Measurements from ENCODE around the gene GAREM1. TPM values are rescaled to one million over a fixed set of nuclear protein-coding genes. Genes with fewer than 3 reads are reported as not detected.

Gene GAREM1
- total and polyA plus RNA-seq, 2 donors from 2014 or later: 7.0 to 47.0 TPM

- FAIRE-seq (no peak), DNase-seq (no peak)
- Histone ChIP-seq H3K36me3 (ENCODE audit: control insufficient read depth in 2 of 3, insufficient read depth in 3 of 3, low read length in 3 of 3) (no peaks in the 10 kb centered on the region), H3K9ac (ENCODE audit: low read length in 3 of 3) (no peak overlapping the region), H3K4me3 (ENCODE audit: low read length in 3 of 3) (no peak overlapping the region), H3K9me3 (ENCODE audit: control insufficient read depth in 2 of 3, insufficient read depth in 1 of 3, low read length in 3 of 3) (no peaks in the 10 kb centered on the region), H3K27me3 (ENCODE audit: control insufficient read depth, insufficient read depth, low read length) (no peaks in the 10 kb centered on the region), H3K4me1 (ENCODE audit: control insufficient read depth in 2 of 3, insufficient read depth in 2 of 3, low read depth in 1 of 3, low read length in 3 of 3) (peaks cover 0 to 2% (median 0%) of the 10 kb centered on the region in 3 donors), H3K27ac (ENCODE audit: low read depth in 2 of 2, low read length in 2 of 2) (no peak overlapping the region)
- TF ChIP-seq CTCF (IDR thresholded peaks at IDR 0.05; ENCODE audit: borderline replicate concordance, extremely low read depth, insufficient read depth): no peak
- intact Hi-C loops (cut with DNase I): no loop called here
Measured at GRCh38 chr18:32405588-32405987, 65.1 kb downstream of the GAREM1 start.

- no peak for TF ChIP-seq CTCF (IDR thresholded peaks at IDR 0.05; ENCODE audit: borderline replicate concordance, extremely low read depth, insufficient read depth)
- FAIRE-seq (no peak), DNase-seq (no peak)
- Histone ChIP-seq H3K27me3 (ENCODE audit: control insufficient read depth, insufficient read depth, low read length) (no peaks in the 10 kb centered on the region), H3K36me3 (ENCODE audit: control insufficient read depth in 2 of 3, insufficient read depth in 3 of 3, low read length in 3 of 3) (no peaks in the 10 kb centered on the region), H3K9me3 (ENCODE audit: control insufficient read depth in 2 of 3, insufficient read depth in 1 of 3, low read length in 3 of 3) (no peaks in the 10 kb centered on the region), H3K9ac (ENCODE audit: low read length in 3 of 3) (no peak overlapping the region), H3K27ac (ENCODE audit: low read depth in 2 of 2, low read length in 2 of 2) (no peak overlapping the region), H3K4me3 (ENCODE audit: low read length in 3 of 3) (no peak overlapping the region), H3K4me1 (ENCODE audit: control insufficient read depth in 2 of 3, insufficient read depth in 2 of 3, low read depth in 1 of 3, low read length in 3 of 3) (peaks cover 0 to 2% (median 0%) of the 10 kb centered on the region in 3 donors)
- intact Hi-C loops (cut with DNase I): no loop called here
Measured at GRCh38 chr18:32401621-32402020, 69.1 kb downstream of the GAREM1 start.

- no peak for TF ChIP-seq CTCF (IDR thresholded peaks at IDR 0.05; ENCODE audit: borderline replicate concordance, extremely low read depth, insufficient read depth)
- Histone ChIP-seq H3K27ac (ENCODE audit: low read depth in 2 of 2, low read length in 2 of 2) (no peak overlapping the region), H3K4me1 (ENCODE audit: control insufficient read depth in 2 of 3, insufficient read depth in 2 of 3, low read depth in 1 of 3, low read length in 3 of 3) (no peaks in the 10 kb centered on the region), H3K9me3 (ENCODE audit: control insufficient read depth in 2 of 3, insufficient read depth in 1 of 3, low read length in 3 of 3) (no peaks in the 10 kb centered on the region), H3K4me3 (ENCODE audit: low read length in 3 of 3) (no peak overlapping the region), H3K9ac (ENCODE audit: low read length in 3 of 3) (no peak overlapping the region), H3K36me3 (ENCODE audit: control insufficient read depth in 2 of 3, insufficient read depth in 3 of 3, low read length in 3 of 3) (no peaks in the 10 kb centered on the region), H3K27me3 (ENCODE audit: control insufficient read depth, insufficient read depth, low read length) (no peaks in the 10 kb centered on the region)
- FAIRE-seq (no peak), DNase-seq (no peak)
- intact Hi-C loops (cut with DNase I): no loop called here
Measured at GRCh38 chr18:32393407-32393806, 77.3 kb downstream of the GAREM1 start.

- Histone ChIP-seq H3K4me3 (ENCODE audit: low read length in 3 of 3) (no peak overlapping the region), H3K9ac (ENCODE audit: low read length in 3 of 3) (no peak overlapping the region), H3K9me3 (ENCODE audit: control insufficient read depth in 2 of 3, insufficient read depth in 1 of 3, low read length in 3 of 3) (no peaks in the 10 kb centered on the region), H3K36me3 (ENCODE audit: control insufficient read depth in 2 of 3, insufficient read depth in 3 of 3, low read length in 3 of 3) (no peaks in the 10 kb centered on the region), H3K27me3 (ENCODE audit: control insufficient read depth, insufficient read depth, low read length) (no peaks in the 10 kb centered on the region), H3K27ac (ENCODE audit: low read depth in 2 of 2, low read length in 2 of 2) (no peak overlapping the region), H3K4me1 (ENCODE audit: control insufficient read depth in 2 of 3, insufficient read depth in 2 of 3, low read depth in 1 of 3, low read length in 3 of 3) (peaks cover 0 to 15% (median 4%) of the 10 kb centered on the region in 3 donors)
- no peak for TF ChIP-seq CTCF (IDR thresholded peaks at IDR 0.05; ENCODE audit: borderline replicate concordance, extremely low read depth, insufficient read depth)
- intact Hi-C loops (cut with DNase I): no loop called here
- DNase-seq: no peak
- no peak for FAIRE-seq
Measured at GRCh38 chr18:32391126-32391525, 79.6 kb downstream of the GAREM1 start.

Measured in kidney (tissue), 14 donors.